Mesodermal cell (in vitro differentiated cells): ENCODE measurements around the gene NOTO.
A peak's percentile ranks its signal among the peaks of the same experiment; 100 is the strongest.

Source experiments
- H3K27ac ChIP-seq: 2 replicates; pipeline ENCODE4 v1.7.0; 2013; ENCODE audit warnings: mild to moderate bottlenecking, low read depth, low read length, moderate library complexity; ENCODE audit not compliant: severe bottlenecking
- H3K36me3 ChIP-seq: 2 replicates; pipeline ENCODE4 v1.7.1; 2013; ENCODE audit warnings: mild to moderate bottlenecking, low read length, moderate library complexity; ENCODE audit not compliant: control insufficient read depth, insufficient read depth
- H3K4me1 ChIP-seq: one replicate; pipeline ENCODE4 v1.7.1; 2013; ENCODE audit warnings: mild to moderate bottlenecking, low read length; ENCODE audit not compliant: insufficient read depth, control insufficient read depth, poor library complexity, severe bottlenecking
- H3K4me3 ChIP-seq: 2 replicates; pipeline ENCODE4 v1.7.0; 2013; ENCODE audit warnings: low read length, control low read depth, mild to moderate bottlenecking; ENCODE audit not compliant: insufficient read depth, poor library complexity, severe bottlenecking; ENCODE audit errors: extremely low read depth
- H3K9me3 ChIP-seq: 2 replicates; pipeline ENCODE4 v1.7.1; 2013; ENCODE audit warnings: mild to moderate bottlenecking, low read length, moderate library complexity; ENCODE audit not compliant: control insufficient read depth
- WGBS, 2 experiments: methylation state at CpG; one replicate each; pipeline ENCODE4 v1.1.5; 2013; ENCODE audit warnings: missing lambda C conversion rate in 2 of 2; ENCODE audit not compliant: insufficient coverage in 2 of 2; 5-methylcytosine and 5-hydroxymethylcytosine counted together

NOTO gene

DNA sequence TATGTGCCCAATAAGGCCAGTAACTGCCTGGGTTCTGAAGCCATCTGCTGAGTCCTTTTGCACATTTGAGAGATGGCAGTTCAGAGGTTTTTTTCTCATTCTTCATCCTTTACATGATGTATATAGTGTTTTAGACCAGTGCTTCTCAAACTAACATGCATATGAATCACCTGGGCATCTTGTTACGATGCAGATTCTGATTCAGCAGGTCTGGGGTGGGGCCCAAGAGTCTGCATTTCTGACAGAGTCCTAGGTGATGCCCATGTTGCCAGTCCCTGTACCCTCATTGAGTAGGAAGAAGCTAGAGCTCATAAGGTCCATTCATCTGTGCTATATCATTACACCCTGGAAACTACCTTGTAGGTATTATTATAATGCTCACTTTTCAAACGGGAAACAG lies 15.5 kb downstream of the NOTO start:
- H3K4me3 ChIP-seq, result no peak overlapping the region
- H3K36me3 ChIP-seq, result peaks cover 37% of the 10 kb centered on the region
- 100% methylated on average over 1 of the region's 2 CpGs; no CpG with 5 or more reads in 1 of the 2 experiments for WGBS, 2 experiments
- peaks cover 9% of the 10 kb centered on the region for H3K4me1 ChIP-seq
- H3K9me3 ChIP-seq, result no peaks in the 10 kb centered on the region
- H3K27ac ChIP-seq, result no peak overlapping the region

DNA sequence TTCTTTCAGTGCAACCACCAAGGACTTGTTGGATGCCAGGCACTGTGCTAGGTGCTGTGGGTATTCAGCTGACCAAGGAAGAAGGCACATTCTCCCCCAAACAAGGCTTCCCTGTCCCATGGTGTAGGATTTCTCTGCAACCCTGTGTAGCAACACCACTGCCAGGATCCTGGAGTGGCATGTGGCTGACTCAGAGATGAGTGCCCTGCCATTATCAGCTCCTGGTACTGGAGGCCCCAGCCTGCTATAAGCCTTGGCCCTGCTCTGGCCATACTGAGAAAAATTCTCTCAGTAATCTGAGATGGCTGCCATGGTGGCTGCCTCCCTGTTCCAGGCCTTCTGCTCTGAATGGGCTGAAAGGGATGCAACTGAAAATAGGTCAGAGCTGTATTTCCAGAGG lies 15.9 kb downstream of the NOTO start:
- no peak overlapping the region for H3K4me3 ChIP-seq
- peaks cover 8% of the 10 kb centered on the region for H3K4me1 ChIP-seq
- peaks cover 42% of the 10 kb centered on the region for H3K36me3 ChIP-seq
- no peaks in the 10 kb centered on the region for H3K9me3 ChIP-seq
- no peak overlapping the region for H3K27ac ChIP-seq

DNA sequence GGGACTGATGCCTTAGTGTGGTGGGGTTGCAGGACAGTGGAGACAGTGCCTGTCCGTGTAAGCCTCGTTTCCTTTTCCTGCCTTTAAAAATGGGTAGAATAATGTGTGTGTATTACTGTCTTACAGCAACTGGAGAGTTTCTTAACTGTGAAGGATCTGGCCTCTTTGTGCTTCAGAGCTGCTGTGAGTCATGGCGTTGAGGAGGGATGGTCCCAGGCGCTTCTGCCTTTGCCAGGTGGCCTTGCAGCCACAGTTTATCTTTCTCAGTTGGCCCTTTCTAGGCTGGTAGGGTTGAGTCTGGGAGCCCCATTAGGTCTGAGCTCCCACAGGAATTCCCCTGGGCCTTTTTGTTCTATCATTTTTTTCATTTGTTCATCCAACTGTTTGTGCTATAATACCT lies 21.4 kb downstream of the NOTO start:
- Histone ChIP-seq H3K4me1 (no peaks in the 10 kb centered on the region), H3K9me3 (no peaks in the 10 kb centered on the region), H3K4me3 (no peak overlapping the region), H3K36me3 (peaks cover 83% of the 10 kb centered on the region), H3K27ac (no peak overlapping the region)
- WGBS, 2 experiments, result 90 to 92% methylated on average over 4 of the region's 4 CpGs

DNA sequence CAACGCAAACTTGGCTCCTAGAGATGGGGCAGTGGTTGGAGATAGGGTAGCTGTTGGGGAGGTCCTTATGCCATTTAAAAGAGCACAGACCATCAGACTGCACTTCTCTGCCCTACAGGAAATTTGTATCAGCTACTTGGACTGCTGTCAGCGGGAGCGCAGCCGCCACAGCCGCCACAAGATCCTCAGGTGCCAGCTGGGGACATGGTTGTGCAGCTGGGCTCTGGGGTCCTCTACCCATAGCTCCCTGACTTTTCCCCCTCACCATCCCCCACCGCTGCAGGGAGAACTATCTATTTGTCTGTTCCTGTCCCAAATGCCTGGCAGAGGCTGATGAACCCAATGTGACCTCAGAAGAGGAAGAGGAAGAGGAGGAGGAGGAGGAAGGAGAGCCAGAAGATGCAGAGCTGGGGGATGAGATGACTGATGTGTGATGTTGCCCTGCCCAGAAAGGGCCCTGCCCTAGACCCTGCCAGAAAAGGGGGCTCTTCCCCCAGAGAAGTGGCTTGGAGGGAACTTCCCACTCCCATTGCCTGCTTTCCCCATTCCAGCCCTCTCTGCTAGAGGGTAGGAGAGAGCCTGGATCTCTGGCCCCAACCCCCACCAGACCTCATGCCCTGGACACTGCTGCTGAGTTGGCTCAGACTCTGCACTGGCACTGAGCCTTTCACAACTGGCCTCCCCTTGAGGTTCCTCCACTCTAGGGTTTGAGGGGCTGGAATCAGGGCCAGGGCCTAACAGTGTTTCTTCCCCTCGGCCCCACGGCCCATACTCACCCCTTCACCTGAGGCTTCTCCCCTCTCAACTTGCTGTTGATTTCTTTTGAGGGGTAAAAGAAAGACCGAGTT lies 23.4 kb downstream of the NOTO start:
- Histone ChIP-seq H3K4me1 (no peaks in the 10 kb centered on the region), H3K36me3 (peaks cover 80% of the 10 kb centered on the region), H3K4me3 (no peak overlapping the region), H3K27ac (no peak overlapping the region), H3K9me3 (no peaks in the 10 kb centered on the region)
- WGBS, 2 experiments, result 97 to 100% methylated on average over 5 of the region's 9 CpGs

DNA sequence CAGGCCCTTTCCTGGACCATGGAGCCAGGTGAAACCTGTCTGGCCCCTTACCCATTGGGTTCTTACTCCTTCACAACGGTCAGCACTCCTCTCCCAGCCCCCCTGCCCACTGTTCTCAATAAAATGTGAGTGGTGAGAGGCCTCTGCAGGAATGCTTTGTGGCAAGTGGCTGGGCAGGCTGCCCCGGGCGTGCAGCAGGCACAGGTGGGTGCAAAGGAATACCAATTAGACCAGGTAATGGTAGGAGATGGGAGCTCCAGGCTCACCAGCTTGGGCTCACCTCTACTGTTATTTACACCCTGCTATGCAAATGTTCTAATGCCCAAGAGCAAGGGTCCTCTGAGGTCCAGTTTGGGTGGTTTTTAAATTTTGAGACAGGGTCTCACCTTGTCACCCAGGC lies 24.7 kb downstream of the NOTO start:
- H3K4me1 ChIP-seq, result no peaks in the 10 kb centered on the region
- H3K9me3 ChIP-seq, result no peaks in the 10 kb centered on the region
- H3K36me3 ChIP-seq, result peaks cover 66% of the 10 kb centered on the region
- H3K4me3 ChIP-seq, result no peak overlapping the region
- 79 to 83% methylated on average over 1 to 3 of the region's 3 CpGs for WGBS, 2 experiments
- no peak overlapping the region for H3K27ac ChIP-seq

DNA sequence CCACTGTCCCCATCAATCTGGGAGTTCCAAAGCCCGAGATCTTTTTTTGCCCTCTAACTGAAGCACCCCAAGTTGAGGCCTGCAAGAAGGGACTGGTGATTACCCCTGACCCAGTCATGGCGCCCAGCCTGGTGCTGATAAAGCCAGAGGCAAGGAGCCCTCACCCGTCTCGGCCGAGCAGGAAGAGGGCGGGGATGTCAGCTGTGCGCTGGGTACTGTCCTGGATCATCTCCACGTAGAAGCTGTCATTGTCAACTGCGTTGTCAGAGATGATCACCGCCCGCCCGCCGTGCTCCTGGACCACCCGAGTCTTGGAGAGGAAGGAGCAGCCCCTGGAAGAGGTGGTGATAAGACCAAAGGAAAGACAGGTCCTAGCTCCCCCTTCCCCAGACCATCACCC lies 26.3 kb downstream of the NOTO start:
- WGBS, 2 experiments, result 87 to 95% methylated on average over 9 to 12 of the region's 14 CpGs
- Histone ChIP-seq H3K9me3 (no peaks in the 10 kb centered on the region), H3K4me1 (no peaks in the 10 kb centered on the region), H3K27ac (no peak overlapping the region), H3K4me3 (no peak overlapping the region), H3K36me3 (peaks cover 51% of the 10 kb centered on the region)

DNA sequence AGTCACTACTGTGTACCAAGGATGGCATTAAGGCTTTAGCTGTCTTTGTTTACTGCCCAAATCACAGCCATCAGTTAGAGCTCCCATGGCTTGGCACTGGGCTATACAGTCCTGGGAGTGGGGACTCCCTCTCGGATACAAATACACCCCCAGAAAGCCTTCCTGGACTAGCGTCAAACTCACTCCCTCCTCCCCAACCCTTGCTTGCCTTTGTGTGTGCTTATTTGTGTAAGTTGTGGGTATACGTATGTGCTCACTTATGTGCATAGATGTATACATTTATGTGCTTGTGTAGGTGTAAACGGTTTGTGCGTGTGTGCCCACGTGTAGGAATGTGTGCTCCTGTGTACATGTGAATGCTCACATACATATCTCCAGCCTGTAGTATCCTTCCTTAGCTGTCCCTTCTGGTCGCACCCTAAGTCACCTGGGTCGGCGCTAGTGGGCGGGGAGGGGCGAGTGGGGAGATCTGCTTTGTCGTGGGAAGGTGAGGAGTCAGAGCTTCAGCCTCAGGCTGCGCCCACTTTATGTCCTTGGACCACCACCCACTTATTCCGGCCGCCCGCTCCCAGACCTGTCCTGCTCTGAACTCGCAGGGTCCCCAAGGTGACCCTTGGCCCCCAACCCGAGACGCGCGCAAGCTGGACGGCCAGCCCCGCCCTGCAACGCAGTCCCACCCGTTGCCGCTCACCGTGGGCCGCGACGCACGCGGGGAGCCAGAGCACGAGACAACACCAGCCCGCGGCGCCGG lies 30.2 kb downstream of the NOTO start:
- 0% methylated on average over 10 to 22 of the region's 37 CpGs for whole genome bisulfite sequencing, 2 experiments
- H3K36me3 ChIP-seq, result peaks cover 44% of the 10 kb centered on the region
- H3K4me1 ChIP-seq, result peaks cover 12% of the 10 kb centered on the region
- peak overlapping the region; percentile 95 for H3K4me3 ChIP-seq
- H3K27ac ChIP-seq, result no peak overlapping the region
- H3K9me3 ChIP-seq, result no peaks in the 10 kb centered on the region

DNA sequence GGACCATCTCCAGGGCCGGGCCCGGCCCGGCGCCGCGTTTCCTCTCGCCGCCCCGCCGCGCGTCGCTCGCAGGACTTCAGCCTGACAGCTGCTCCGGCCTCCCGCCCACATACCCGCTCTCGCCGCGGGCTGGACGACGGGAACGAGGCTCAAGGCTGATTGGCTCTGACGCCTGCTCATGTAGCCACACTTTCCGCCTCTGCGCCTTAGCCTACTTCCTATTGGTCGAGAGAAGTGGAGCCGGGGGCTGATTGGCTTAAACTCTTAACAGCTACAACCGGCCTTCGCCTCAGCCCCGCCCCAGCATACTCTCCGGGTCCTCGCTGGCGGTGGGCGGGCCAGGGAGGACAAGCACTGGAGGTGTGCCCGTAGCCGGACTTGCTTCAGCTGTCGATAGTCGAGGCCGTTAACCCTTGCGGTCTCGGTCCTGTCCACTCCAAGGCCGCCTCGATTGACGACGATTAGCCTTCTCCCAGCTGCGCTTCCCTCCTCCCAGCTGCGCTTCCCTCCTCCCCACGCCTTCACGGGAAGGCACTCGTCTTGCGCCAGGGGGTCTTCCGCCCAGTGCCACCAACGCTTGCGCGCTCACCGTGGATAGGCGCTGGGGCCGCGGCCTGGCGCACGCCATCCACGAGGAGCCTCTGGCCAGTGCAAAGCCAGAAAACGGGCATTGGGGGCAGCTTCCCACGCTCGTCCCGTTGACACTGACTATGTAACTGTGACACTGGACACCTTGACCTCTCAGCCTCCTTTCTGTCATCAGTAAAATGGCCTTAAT lies 31.0 kb downstream of the NOTO start, which contains the start of gene PRADC1:
PRADC1 (minus strand) TSS at position 86 of the 778 bp plus-strand sequence; CDS start at position 7, 79 bp downstream.
- Histone ChIP-seq H3K4me1 (peaks cover 12% of the 10 kb centered on the region), H3K4me3 (peak within 1 kb of the TSS; percentile 95), H3K36me3 (peaks cover 38% of the 10 kb centered on the region), H3K27ac (peak within 1 kb of the TSS; percentile 87), H3K9me3 (no peaks in the 10 kb centered on the region)
- 0% methylated on average over 58 to 66 of the region's 67 CpGs for WGBS, 2 experiments

DNA sequence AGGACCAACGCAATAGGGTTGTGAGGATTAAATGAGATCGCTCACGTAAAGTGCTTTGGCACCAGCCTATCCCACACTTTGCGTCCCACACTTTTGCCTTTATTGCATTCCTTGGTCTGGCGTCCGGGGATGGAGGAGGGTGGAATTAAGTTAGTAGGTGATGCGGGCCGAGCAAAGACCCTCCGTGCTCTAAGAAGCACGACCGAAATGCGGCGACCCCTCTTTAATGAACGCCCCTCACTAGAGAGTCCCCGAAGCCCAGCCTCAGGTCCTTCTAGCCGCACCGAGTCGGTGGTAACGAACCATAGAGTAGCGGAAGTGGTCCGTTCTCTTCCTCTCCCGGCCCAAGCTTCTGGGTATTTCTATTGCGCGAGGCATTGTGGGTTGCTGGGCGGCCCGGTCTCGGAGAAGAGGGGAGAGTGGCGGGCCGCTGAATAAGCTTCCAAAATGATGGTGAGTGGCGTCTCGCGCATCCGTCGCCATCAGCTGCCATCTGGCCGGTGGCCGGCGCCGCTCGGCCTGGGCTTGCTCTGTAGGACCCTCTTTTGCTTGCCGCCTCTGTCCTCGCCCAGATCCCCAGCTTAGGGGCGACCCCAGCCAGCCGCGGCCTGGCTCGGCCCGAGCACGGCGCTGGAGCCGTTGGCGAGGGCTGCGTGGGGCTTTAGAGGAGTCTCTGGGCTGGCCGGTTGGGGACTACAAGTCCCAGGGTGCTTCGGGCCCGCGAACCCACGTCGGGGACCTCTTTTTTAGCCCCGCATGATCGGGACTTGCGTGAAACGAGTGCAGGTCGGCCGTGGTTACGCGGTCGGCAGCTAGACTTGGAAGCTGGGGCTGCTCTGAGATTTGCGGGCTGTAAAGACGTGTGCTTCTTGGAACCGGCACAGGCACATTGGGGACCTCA lies 31.8 kb downstream of the NOTO start, which contains the start of gene CCT7:
CCT7 (plus strand) TSS at position 377 of the 901 bp plus-strand sequence; CDS start at position 448, 71 bp downstream.
- 0% methylated on average over 48 to 51 of the region's 69 CpGs for WGBS, 2 experiments
- Histone ChIP-seq H3K27ac (peak within 1 kb of the TSS; percentile 87), H3K36me3 (peaks cover 42% of the 10 kb centered on the region), H3K4me1 (peaks cover 14% of the 10 kb centered on the region), H3K4me3 (peak within 1 kb of the TSS; percentile 95), H3K9me3 (no peaks in the 10 kb centered on the region)
